Measurements from ENCODE around the gene ELOVL6.

DNA sequence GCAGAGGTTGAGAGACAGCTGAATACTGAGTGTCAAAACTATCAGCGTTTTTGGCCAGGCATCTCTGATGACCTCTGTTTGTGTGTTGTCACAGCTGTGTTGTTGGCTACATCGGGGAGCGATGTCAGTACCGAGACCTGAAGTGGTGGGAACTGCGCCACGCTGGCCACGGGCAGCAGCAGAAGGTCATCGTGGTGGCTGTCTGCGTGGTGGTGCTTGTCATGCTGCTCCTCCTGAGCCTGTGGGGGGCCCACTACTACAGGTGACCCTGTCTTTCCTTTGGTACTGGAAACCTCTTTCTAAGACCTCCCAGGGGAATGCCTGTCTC is 198.9 kb downstream of the ELOVL6 start:
- TF ChIP-seq, protein P1, sequence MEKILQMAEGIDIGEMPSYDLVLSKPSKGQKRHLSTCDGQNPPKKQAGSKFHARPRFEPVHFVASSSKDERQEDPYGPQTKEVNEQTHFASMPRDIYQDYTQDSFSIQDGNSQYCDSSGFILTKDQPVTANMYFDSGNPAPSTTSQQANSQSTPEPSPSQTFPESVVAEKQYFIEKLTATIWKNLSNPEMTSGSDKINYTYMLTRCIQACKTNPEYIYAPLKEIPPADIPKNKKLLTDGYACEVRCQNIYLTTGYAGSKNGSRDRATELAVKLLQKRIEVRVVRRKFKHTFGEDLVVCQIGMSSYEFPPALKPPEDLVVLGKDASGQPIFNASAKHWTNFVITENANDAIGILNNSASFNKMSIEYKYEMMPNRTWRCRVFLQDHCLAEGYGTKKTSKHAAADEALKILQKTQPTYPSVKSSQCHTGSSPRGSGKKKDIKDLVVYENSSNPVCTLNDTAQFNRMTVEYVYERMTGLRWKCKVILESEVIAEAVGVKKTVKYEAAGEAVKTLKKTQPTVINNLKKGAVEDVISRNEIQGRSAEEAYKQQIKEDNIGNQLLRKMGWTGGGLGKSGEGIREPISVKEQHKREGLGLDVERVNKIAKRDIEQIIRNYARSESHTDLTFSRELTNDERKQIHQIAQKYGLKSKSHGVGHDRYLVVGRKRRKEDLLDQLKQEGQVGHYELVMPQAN (conservative IDR thresholded peaks at IDR 0.05), result no peak
- TF ChIP-seq RELA (IDR thresholded peaks at IDR 0.05; ENCODE audit: borderline replicate concordance, partially characterized antibody) (no peak), BRCA1 (IDR thresholded peaks at IDR 0.05; ENCODE audit: low read depth, low read length) (no peak), EZH2 (IDR thresholded peaks at IDR 0.05; ENCODE audit: borderline replicate concordance, control insufficient read depth, low read depth, low read length) (no peak), TAF1 (IDR thresholded peaks at IDR 0.05; ENCODE audit: borderline replicate concordance, low read depth, low read length) (no peak), EP300 (IDR thresholded peaks at IDR 0.05; ENCODE audit: borderline replicate concordance in 1 of 2, control insufficient read depth in 1 of 2, low read depth in 2 of 2, low read length in 2 of 2) (no peak), SMC3 (IDR thresholded peaks at IDR 0.05; ENCODE audit: borderline replicate concordance, low read length) (no peak), MYB (IDR thresholded peaks at IDR 0.05; ENCODE audit: borderline replicate concordance, low read depth, low read length) (no peak), FOXK2 (IDR thresholded peaks at IDR 0.05) (no peak)
- TF ChIP-seq, protein P2, sequence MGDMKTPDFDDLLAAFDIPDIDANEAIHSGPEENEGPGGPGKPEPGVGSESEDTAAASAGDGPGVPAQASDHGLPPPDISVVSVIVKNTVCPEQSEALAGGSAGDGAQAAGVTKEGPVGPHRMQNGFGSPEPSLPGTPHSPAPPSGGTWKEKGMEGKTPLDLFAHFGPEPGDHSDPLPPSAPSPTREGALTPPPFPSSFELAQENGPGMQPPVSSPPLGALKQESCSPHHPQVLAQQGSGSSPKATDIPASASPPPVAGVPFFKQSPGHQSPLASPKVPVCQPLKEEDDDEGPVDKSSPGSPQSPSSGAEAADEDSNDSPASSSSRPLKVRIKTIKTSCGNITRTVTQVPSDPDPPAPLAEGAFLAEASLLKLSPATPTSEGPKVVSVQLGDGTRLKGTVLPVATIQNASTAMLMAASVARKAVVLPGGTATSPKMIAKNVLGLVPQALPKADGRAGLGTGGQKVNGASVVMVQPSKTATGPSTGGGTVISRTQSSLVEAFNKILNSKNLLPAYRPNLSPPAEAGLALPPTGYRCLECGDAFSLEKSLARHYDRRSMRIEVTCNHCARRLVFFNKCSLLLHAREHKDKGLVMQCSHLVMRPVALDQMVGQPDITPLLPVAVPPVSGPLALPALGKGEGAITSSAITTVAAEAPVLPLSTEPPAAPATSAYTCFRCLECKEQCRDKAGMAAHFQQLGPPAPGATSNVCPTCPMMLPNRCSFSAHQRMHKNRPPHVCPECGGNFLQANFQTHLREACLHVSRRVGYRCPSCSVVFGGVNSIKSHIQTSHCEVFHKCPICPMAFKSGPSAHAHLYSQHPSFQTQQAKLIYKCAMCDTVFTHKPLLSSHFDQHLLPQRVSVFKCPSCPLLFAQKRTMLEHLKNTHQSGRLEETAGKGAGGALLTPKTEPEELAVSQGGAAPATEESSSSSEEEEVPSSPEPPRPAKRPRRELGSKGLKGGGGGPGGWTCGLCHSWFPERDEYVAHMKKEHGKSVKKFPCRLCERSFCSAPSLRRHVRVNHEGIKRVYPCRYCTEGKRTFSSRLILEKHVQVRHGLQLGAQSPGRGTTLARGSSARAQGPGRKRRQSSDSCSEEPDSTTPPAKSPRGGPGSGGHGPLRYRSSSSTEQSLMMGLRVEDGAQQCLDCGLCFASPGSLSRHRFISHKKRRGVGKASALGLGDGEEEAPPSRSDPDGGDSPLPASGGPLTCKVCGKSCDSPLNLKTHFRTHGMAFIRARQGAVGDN (IDR thresholded peaks at IDR 0.05), result no peak
- TF ChIP-seq, protein P3, sequence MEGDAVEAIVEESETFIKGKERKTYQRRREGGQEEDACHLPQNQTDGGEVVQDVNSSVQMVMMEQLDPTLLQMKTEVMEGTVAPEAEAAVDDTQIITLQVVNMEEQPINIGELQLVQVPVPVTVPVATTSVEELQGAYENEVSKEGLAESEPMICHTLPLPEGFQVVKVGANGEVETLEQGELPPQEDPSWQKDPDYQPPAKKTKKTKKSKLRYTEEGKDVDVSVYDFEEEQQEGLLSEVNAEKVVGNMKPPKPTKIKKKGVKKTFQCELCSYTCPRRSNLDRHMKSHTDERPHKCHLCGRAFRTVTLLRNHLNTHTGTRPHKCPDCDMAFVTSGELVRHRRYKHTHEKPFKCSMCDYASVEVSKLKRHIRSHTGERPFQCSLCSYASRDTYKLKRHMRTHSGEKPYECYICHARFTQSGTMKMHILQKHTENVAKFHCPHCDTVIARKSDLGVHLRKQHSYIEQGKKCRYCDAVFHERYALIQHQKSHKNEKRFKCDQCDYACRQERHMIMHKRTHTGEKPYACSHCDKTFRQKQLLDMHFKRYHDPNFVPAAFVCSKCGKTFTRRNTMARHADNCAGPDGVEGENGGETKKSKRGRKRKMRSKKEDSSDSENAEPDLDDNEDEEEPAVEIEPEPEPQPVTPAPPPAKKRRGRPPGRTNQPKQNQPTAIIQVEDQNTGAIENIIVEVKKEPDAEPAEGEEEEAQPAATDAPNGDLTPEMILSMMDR (IDR thresholded peaks at IDR 0.05 in 2 of 3, conservative IDR thresholded peaks at IDR 0.05 in 1 of 3; ENCODE audit: control insufficient read depth in 2 of 3, extremely low read depth in 1 of 3, insufficient read depth in 1 of 3, low read depth in 3 of 3, low read length in 3 of 3), result no peak
- TF ChIP-seq, protein P4, sequence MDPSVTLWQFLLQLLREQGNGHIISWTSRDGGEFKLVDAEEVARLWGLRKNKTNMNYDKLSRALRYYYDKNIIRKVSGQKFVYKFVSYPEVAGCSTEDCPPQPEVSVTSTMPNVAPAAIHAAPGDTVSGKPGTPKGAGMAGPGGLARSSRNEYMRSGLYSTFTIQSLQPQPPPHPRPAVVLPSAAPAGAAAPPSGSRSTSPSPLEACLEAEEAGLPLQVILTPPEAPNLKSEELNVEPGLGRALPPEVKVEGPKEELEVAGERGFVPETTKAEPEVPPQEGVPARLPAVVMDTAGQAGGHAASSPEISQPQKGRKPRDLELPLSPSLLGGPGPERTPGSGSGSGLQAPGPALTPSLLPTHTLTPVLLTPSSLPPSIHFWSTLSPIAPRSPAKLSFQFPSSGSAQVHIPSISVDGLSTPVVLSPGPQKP (IDR thresholded peaks at IDR 0.05; ENCODE audit: low read depth, low read length), result no peak
